ENCODE measurements around the gene GARRE1. TPM values are rescaled to one million over a fixed set of nuclear protein-coding genes. Genes with fewer than 3 reads are reported as not detected.
"Not testable (repeated sequence)": the region's sequence is repeated elsewhere in the genome, so short reads cannot be mapped to it uniquely, and the experiment has no call there.

The GARRE1 gene
- total RNA-seq, 1 donor from 2014 or later: 27.2 TPM

DNA sequence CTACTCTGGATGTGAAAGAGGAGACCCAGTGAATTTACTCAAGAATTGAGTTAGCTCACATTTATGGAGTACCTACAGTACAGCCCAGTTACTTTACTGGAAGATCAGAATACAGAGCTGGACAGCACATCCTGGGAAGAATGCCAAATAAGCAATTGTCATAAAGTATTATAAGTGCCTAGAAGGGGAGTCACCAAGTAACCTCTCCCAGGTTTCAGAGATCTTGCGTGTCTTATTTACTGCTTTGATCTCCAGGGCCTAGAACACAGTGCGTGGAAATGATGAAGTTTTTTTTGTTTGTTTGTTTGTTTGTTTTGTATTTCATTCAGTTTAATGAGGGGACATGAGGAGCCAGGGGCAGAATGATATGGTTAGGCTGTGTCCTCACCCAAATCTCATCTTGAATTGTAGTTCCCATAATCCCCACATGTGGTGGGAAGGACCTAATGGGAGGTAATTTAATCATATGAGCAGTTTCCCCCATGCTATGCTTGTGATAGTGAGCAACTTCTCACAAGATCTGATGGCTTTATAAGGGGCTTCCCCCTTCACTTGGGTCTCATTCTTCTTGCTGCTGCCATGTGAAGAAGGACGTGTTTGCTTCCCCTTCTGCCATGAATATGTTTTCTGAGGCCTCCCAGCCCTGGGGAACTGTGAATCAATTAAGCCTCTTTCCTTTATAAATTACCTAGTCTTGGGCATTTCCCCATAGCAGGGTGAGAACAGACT, 5.2 kb downstream of the GARRE1 start:
- DNase-seq (ENCODE audit: low spot score): no peak

DNA sequence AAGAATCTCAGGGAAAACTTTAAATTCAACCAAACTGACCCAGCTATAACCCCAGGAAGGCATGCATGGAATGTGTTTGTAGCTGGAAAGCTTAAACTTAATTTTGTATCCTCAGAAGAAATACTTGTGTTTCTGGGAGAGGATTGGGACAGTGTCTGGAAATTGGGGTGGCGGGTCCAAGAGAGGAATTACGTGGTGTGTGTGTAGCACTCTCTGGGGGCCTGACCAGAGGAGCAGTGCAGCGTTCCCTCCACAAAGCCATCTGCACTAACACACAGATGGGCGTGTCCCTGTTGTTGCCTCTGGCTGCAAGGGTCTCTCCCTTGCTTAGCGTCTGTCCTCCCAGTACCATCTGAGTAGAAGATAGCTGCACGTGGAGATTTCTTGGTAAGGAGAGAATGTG, 6.4 kb downstream of the GARRE1 start:
- no peak for DNase-seq (ENCODE audit: low spot score)

DNA sequence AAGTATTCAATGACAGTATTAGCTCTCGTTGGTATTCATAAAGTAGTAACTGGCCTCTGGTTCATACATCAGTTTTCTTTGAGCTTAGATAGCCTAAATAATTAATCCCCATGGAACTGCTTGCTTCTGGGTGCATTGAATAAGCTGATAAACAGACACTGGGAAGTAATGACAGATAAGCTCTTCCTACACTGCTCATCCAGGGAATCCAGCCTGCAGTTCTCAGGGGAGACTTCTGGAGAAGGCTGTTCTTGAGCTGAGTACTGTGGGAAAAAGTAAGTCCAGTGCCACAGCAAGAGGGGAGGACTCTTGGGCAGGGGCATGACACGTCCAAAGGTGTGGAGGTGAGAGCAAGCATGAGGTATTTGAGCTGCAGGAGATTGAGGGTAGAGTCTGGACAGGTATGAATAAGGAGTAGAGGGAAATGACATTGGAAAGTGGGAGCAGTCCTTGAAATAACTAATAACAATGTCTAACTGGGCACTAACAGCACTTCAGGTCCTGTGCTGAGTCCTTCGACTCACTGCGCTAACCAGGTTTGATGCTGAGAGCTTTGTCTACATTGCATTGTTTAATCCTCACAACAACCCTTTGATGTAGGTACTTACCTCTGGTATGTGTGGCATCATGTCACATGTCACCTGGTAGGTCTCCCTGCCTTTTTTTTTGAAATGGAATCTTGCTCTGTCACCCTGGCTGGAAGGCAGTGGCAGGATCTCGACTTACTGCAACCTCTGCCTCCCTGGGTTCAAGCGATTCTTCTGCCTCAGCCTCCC, 7.2 kb downstream of the GARRE1 start:
- no peak for DNase-seq (ENCODE audit: low spot score)

DNA sequence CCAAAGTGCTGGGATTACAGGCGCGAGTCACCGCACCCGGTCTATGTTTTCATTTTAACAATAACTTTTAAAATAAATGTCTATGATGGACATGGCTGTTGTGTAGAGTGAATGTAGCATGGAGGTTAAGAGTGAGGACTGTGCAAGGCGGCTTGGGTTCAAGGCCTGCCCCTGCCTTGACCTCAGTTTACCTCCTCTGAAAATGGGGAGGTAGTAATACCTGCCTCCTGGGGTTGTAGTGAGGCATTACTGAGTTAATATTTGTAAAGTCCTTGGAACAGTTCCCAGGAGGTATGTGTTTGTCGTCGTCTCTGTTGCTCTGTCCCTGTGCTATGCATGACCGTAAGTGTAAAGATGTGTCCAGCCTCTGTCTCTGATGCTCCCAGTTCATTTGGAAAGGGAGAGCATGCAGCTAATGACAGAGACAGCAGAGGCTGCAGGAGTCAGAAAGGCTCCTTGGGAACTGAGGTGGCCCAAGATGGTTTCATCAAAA, 9.4 kb downstream of the GARRE1 start:
- no peak for DNase-seq (ENCODE audit: low spot score)

DNA sequence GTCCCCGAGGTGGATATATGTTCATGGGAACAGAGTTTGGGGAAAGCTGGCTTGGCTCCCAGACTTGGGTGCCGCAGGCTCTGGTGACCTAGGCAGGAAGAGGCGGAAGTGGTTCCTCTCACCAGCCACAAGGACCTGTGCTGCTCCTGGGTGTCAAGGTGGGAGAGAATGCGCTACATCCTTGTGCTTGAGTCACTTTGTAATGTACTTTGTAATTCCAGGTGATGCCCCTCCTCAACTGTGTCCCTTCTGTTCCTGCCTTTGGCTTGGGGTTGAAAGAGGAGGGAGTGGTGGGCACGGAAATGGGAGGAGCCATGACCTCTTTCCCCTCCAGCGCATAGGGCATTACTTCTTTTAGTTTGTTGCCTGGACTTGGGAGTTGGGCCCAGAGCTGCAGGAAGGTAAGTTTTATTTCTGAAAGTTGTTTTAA, 10.9 kb downstream of the GARRE1 start:
- DNase-seq (ENCODE audit: low spot score): no peak

DNA sequence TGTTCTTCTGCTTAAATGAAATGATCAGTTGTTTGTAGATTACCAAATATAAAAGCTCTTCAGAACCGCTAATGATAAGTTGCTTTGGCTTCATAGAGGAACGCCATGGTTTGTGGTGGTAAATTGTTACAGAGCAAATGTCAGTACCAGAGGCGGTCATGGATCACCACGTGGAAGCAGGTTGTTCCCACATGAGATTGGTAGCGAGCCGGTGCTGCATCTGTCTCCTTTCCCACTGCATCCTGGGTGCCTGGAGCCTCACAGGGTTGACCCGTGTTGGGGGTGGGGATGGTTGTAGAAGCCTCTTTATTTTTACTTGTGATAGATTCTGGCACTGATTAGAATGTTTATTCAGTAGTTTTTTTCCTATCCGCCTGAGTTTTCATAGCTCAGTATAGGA, 14.7 kb downstream of the GARRE1 start:
- no peak for DNase-seq (ENCODE audit: low spot score)

DNA sequence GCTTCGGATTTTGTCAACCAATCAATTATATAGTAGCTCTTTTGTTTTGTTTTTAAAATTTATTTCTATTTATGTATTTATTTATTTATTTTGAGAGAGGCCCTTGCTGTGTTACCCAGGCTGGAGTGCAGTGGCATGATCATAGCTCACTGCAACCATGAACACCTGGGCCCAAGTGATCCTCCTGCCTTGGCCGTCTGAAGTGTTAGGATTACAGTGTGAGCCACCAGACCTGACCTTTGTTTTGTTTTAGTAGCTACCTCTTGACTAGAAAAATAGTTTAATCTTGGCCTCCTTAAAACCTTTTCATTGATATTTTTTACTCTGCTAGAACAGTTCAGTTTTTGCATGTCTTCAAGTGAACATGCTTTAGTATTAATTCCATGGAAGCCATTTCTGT, 15.1 kb downstream of the GARRE1 start:
- DNase-seq (ENCODE audit: low spot score): no peak

DNA sequence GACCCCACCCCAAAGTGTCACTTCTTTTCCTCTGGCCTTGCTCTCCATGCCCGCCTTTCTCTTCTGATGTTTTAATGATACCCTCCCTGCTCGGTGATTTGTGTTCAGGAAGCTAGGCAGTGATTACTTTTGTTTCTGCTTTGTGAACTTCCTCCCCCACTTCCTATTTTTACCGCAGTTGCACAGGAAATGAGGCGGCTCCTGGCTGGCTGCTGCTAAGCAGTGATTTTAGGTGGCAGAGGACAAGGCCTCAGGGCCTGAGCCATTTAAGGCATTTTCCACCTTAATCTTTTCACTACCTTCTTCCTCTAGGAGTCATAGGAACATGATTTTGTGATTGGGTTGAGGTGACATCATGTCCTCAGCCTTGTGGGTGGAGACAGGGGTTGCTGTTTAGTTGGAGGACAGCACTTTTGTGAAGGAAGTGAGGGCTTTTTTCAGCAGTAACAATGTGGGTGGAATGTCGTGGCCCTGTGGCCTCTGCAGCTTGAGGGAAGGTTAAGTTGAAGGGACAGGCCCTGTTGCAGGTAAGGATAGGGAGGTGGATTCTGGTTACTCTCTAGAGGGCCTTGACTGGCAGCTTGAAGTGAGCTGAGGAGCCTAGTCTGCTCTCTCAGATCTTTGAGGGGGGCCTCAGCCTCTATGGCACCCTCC, 15.7 kb downstream of the GARRE1 start:
- DNase-seq (ENCODE audit: low spot score): peak; percentile 62

DNA sequence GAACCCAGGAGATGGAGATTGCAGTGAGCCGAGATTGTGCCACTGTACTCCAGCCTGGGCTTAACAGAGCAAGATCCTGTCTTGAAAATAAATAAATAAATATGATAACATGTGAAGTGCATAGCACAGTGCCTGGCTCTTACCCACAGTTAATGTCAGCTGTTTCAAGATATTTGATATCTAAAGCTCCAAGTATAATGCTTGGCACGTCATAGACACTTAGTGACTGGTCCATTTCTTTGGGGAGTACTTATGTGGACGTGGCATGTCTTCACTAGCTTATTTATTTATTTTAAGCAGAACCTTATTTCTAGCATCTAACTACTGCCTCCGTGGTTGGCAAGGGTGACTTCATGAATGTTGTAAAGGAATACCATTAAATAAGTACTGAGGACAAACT, 18.8 kb downstream of the GARRE1 start:
- DNase-seq (ENCODE audit: low spot score): no peak

DNA sequence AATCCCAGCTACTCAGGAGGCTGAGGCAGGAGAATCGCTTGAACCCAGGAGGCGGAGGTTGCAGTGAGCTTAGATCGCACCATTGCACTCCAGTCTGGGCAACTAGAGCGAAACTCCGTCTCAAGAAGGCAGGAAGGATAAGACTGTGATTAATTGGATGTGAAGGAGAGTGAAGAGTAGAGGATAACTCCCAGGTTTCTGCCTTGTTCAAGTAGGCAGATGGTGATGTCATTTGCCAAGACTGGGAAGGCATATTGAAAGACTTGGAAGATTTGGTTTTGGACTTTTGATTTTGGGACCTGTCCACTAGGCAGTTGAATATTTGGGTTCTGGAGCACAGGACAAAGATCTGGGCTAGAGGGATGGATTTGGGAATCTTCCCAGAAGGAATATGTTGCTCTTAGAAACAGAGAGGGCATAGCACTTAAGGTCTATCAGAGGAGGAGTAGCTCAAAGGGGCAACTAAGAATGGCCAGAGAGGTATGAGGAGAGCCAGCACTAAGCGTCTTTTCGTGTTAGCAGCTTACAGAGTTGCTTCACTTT, 20.0 kb downstream of the GARRE1 start:
- no peak for DNase-seq (ENCODE audit: low spot score)

DNA sequence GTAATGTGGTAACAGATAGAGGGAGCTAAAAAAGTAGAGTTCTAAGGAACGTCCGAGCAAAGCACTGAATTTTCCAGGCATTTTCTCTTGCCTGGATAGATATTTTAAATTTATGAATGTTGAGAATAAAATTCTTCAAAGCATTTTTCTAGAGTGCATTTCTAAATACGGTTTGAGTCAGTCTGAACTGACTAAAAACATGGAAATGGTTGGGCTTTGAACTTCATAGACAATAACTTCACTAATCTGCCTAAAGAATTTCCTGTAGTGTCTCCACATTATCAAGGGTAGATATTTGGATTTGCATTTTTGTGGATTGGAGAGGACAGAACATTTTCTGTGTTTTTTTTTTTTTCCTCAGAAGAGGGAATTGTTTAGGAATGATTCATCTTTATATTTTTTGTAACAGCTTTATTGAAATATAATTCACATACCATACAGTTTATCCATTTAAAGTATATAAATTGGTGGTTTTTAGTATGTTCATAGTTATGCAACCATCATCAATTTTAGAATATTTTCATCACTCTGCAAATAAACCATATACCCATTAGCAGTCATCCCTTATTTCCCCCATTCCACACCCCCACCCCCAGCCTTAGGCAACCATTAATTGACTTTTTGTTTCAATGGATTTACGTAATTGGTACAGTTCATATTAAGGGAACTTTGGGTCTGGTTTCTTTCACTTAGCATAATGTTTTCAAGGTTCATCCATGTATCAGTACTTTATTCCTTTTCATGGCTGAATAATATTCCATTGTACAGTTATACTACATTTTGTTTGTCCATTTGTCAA, 20.7 kb downstream of the GARRE1 start:
- DNase-seq (ENCODE audit: low spot score): no peak

DNA sequence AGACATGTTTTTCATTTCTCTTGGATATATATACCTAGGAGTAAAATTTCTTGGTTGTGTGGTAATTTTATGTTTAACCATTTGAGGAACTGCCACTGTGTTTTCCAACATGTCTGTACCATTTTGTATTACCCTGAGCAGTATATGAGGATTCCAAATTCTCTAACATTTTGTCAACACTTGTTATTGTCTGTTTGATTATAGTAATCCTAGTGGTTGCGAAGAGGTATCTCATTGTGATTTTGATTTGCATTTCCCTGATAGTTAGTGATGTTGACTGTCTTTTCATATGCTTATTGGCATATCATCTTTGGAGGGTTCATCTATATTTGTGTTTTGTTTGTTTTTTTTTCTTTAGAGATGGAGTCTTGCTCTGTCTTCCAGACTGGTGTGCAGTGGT, 21.4 kb downstream of the GARRE1 start:
- DNase-seq (ENCODE audit: low spot score): no peak

DNA sequence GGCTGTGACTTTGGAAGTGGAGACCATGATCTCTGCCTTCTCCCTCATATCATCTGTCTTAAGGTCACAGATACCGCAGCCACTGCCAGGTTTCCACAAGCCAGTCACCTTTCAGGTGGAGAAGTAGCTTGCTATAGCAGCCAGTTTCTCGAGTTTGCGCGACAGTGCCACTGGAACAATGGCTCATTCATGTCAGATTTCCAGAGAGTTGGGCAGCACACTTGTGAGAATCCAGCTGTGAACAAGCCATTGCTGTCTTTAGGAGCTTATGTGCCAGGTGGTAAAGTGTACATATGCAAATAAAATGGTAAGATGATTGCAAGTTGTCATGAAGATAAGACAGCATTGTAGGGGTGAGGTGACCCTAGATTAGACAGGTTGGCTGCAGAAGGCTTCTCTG, 22.3 kb downstream of the GARRE1 start:
- DNase-seq (ENCODE audit: low spot score): no peak

DNA sequence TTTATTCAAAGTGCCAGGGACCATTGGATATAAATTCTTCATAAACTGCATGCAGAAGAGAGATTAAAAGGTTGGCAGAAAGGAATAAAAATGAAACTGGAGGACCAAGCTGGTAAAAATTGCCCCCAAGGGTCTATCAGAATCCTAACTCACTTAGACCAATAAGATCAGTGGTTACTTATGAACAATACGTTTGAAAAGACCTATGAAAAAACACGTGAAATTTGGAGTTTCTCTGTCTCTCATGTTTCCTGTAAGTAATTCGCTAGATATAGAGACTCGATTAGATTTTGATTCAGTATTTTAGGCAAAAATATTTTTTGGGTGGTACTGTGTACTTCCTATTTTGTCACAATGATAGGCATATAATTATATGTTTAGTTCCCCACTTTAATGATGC, 22.9 kb downstream of the GARRE1 start:
- no peak for DNase-seq (ENCODE audit: low spot score)

DNA sequence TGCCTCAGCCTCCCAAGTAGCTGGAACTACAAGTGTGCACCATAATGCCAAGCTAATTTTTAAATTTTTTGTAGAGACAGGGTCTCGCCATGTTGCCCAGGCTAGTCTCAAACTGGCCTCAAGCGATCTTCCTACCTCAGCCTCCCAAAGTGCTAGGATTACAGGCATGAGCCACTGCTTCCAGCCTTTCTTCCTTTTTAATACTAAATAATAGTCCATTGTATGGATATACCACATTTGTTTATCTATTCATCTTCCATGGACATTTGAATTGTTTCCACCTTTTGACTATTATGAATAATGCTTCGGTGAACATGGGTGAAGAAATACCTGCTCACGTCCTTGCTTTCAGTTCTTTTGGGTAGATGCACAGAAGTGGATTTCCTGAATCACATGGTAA, 24.4 kb downstream of the GARRE1 start:
- DNase-seq (ENCODE audit: low spot score): no peak

DNA sequence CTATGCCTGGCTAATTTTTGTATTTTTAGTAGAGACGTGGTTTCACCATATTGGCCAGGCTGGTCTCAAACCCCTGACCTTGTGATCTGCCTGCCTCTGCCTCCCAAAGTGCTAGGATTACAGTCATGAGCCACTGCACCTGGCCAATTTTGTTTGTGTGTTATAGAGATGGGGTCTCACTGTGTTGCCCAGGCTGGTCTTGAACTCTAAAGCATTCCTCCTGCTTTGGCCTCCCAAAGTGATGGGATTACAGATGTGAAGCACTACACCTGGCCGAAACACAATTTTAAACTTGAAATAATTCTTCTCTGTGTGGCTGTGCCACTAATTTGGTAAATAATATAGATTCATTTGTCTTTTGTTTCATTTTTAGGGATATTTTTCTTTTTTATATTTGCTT, 27.1 kb downstream of the GARRE1 start:
- not testable (repeated sequence) for DNase-seq (ENCODE audit: low spot score)

DNA sequence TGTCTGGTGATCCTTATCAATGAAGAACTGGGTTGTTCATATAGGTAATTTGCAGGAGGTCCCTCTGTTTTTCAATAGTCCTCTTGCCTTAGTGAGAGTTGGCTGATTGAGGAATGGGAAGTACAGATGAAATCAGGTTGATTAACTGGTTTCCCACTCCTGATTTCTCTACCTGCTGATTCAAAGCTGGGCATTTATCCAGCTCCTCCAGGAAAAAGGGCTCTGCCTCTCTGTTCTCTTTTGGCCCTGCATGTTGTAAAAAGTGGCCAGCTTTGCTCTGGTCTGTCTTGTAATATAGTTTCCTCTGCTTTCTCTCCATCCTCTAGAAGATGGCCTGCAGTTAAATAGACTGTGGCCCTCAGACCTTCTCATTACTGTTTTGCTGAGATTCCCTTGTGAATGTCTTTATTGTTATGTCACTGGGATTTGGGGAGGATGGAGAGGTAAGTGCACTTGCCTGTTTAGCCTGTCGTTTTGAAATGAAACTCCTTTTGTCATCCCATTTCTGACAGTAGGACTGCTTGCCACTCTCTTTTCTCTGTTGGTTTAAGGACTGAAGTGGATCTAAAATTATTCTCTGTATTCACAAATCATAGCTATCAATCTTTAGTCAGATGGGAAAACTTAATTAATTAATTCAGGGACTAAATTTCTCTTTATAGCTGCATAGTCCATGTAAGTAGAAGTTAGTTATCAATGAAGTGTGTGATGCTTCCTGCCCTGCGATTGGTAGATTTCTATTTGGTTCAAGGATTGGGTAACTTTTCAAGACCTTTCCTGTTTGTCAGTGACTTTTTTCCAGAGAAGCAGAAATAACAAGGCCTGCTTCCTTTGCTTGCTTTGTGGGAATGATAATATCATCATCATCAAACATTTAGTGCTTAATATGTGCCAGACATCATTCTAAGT, 28.5 kb downstream of the GARRE1 start:
- DNase-seq (ENCODE audit: low spot score): no peak

DNA sequence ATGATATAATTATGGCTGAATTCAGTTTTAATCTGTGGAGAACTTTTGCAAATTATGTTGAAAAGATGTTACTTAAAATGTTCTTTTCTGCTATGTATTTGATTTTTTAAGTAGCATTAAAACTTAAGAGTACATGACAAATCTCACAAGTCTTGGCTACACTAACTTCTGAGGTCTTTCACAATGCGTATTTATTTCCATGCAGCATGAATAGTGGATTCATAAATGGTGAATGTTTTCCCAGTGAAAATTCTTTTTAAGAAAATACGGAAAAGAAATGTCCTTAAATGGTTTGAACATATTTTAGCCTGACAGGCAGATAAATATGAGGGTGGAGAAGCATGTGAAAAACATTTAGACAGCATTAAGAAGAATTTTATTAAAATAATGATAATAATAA, 30.2 kb downstream of the GARRE1 start:
- DNase-seq (ENCODE audit: low spot score): no peak

DNA sequence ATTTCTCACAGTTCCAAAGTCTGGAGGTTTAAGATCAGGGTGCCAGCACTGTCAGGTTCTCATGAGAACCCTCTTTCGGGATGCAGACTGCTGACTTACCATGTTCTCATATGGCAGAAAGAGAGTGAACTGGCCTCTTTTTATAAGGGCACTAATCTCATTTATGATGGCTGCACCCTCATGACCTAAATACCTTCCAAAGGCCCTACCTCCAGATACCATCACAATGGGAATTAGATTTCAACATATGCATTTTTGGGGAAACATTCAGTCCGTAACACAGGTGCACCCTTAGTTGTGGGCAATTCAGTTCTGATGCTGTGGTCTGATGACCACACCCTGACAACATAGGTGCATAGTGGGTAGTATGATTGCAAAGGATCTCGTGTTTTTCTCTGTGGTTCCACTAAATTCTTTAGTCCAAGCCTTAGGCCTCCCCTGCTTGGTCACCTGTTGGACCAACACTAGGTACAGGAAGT, 33.3 kb downstream of the GARRE1 start:
- DNase-seq (ENCODE audit: low spot score): no peak

DNA sequence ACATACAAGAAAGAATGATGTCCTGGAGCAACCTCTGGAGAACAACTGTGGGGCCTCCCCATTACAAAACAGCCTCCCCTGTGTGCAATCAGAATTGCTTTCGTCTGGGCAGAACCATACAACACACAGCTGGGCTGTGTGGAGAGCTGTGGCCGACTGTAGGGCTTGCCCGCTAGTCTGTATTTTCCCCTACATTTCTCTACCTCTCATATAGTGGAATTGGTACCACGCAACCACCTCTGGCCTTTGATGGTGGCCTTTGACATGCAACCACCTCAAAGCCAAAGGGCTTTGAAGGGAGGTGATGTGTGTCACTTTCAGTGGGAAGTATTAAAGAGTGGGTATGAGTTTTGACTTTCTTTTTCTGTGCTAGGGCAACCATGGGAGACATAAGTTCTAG, 34.0 kb downstream of the GARRE1 start:
- no peak for DNase-seq (ENCODE audit: low spot score)
